ENCODE measurements around the gene EFCAB13. TPM values are rescaled to one million over a fixed set of nuclear protein-coding genes. Genes with fewer than 3 reads are reported as not detected.

The EFCAB13 gene
- total RNA-seq, 1 experiment from 2014 or later = 1.6 TPM

DNA sequence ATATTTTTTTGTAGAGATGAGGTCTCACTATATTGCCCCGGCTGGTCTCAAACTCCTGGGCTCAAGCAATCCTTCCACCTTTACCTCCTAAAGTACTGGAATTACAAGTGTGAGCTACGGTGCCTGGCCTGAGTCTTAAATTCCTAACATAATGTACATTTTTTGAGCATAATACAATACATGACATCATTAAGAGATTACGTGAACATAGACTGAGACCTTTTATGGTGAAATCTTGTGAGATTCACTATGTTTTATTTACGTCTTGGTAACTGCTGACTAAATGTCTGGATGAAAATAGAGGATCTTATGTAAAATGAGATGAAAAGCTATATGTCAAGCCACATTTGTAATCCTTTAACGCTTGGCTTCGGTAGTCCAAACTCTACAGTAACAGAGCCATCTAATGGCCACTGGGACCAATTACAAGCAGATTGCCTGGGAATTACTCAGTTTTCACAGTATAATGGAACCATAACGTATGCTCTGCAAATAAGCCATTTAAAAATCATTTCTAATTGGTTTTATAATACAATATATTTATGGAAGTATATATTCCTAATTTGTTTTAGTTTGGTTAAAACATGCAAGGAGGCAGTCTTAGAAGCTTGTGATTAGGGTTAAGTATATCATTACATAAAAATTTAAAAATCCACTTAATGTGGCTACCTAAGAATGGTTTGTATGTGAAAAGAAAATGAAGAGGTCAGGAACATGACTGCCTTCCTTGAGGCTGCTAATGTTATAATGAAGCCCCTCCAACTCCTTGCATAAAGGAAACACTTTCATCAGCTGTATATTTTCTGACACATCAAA, 8.1 kb upstream of the EFCAB13 start:
- H3K23me2 ChIP-seq (ENCODE audit: insufficient read length, low read depth, low read length, poor library complexity, severe bottlenecking) = no peaks in the 10 kb centered on the region
- H3K18ac ChIP-seq (ENCODE audit: insufficient read length, low read depth, low read length) = no peak overlapping the region
- no peak for DNase-seq
- H4K5ac ChIP-seq (ENCODE audit: insufficient read length, low read depth, low read length) = no peak overlapping the region
- no CpG with 5 or more reads among the region's 7 CpGs for WGBS (ENCODE audit: extremely low coverage, insufficient read length, low lambda C conversion rate)
- H4K8ac ChIP-seq (replicated peaks; ENCODE audit: insufficient read length, low read depth, low read length) = no peak overlapping the region
- TF ChIP-seq, protein P1, sequence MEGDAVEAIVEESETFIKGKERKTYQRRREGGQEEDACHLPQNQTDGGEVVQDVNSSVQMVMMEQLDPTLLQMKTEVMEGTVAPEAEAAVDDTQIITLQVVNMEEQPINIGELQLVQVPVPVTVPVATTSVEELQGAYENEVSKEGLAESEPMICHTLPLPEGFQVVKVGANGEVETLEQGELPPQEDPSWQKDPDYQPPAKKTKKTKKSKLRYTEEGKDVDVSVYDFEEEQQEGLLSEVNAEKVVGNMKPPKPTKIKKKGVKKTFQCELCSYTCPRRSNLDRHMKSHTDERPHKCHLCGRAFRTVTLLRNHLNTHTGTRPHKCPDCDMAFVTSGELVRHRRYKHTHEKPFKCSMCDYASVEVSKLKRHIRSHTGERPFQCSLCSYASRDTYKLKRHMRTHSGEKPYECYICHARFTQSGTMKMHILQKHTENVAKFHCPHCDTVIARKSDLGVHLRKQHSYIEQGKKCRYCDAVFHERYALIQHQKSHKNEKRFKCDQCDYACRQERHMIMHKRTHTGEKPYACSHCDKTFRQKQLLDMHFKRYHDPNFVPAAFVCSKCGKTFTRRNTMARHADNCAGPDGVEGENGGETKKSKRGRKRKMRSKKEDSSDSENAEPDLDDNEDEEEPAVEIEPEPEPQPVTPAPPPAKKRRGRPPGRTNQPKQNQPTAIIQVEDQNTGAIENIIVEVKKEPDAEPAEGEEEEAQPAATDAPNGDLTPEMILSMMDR (conservative IDR thresholded peaks at IDR 0.05) = peak; percentile 93
- H2BK5ac ChIP-seq (ENCODE audit: insufficient read length, low read length) = no peak overlapping the region
- no peak overlapping the region for H3T11ph ChIP-seq (ENCODE audit: low read length)
- H3K4me1 ChIP-seq (ENCODE audit: insufficient read depth, low read length) = no peaks in the 10 kb centered on the region
- H3K56ac ChIP-seq (ENCODE audit: insufficient read length, low read depth, low read length) = no peak overlapping the region
- H3K9me3 Mint-ChIP-seq = peaks cover 6% of the 10 kb centered on the region in 2 experiments; a peak in 4 of 5 replicates
- no peak overlapping the region for H3K14ac ChIP-seq (ENCODE audit: insufficient read depth, low read length)
- no peak overlapping the region for H3K23ac ChIP-seq (ENCODE audit: insufficient read length, low read depth, low read length)
- H4K91ac ChIP-seq (ENCODE audit: insufficient read length, low read depth, low read length) = no peak overlapping the region
- no peaks in the 10 kb centered on the region for H4K20me1 ChIP-seq (ENCODE audit: control insufficient read depth, insufficient read depth, insufficient read length)
- no peaks in the 10 kb centered on the region for H3K27me3 ChIP-seq (ENCODE audit: insufficient read depth, low read length)
- no peak overlapping the region for H2BK20ac ChIP-seq (ENCODE audit: low read depth, low read length, poor library complexity, severe bottlenecking)
- H3K9ac ChIP-seq (ENCODE audit: extremely low read depth, insufficient read length, low read length) = no peak overlapping the region
- no peak overlapping the region for H3K4ac ChIP-seq (ENCODE audit: low read depth, low read length)
- peaks cover 4 to 6% of the 10 kb centered on the region in 2 experiments; a peak in 2 of 4 replicates for H3K4me1 Mint-ChIP-seq
- no peaks in the 10 kb centered on the region for H3K79me2 ChIP-seq (ENCODE audit: insufficient read depth, low read length)
- no peak overlapping the region for H2AK5ac ChIP-seq (ENCODE audit: insufficient read length, low read length)
- H2BK120ac ChIP-seq (ENCODE audit: low read depth, low read length, poor library complexity, severe bottlenecking) = no peak overlapping the region
- no peaks in the 10 kb centered on the region for H3K79me1 ChIP-seq (ENCODE audit: insufficient read depth, low read depth, low read length, poor library complexity, severe bottlenecking)
- H2AFZ ChIP-seq (ENCODE audit: low read length) = no peak overlapping the region
- peaks cover 1% of the 10 kb centered on the region; the same call in 1 of the 2 replicates for H3K27me3 Mint-ChIP-seq (ENCODE audit: low read depth)
- no peak overlapping the region for H2BK12ac ChIP-seq (ENCODE audit: insufficient read length, low read depth, low read length)
- no peak overlapping the region for H2BK15ac ChIP-seq (ENCODE audit: low read depth, low read length)
- H3K4me2 ChIP-seq (ENCODE audit: insufficient read depth, insufficient read length, low read length) = no peak overlapping the region
- no peak overlapping the region for H3K27ac ChIP-seq (ENCODE audit: insufficient read length, low read depth, low read length)
- H3K27ac Mint-ChIP-seq = no peak overlapping the region
- peaks cover 0 to 4% (median 0%) of the 10 kb centered on the region in 3 experiments; a peak in 2 of 7 replicates for H3K36me3 Mint-ChIP-seq (ENCODE audit: insufficient read depth in 1 of 3, low read depth in 3 of 3)
- no peak overlapping the region for H3K4me3 Mint-ChIP-seq
- no peaks in the 10 kb centered on the region for H3K9me3 ChIP-seq (ENCODE audit: control insufficient read depth, low read depth, low read length)

Data from H9 (cell line).